Endothelial cell of umbilical vein (primary cell): ENCODE results near the gene STOML1.

Source experiments
- POLR2A ChIP-seq: IDR thresholded peaks from 2 replicates; pipeline ENCODE4 v1.6.1; 2012; ENCODE audit warnings: low read depth, mild to moderate bottlenecking, control low read depth, low read length
- TF ChIP-seq, protein P1 (sequence below), 2 donors: IDR thresholded peaks; 1 replicate in 1 of 2; 2 replicates in 1 of 2; pipeline ENCODE4 v1.5.1; 2011; ENCODE audit warnings: low read length in 2 of 2, mild to moderate bottlenecking in 2 of 2, moderate library complexity in 2 of 2, control low read depth in 1 of 2, inconsistent platforms in 1 of 2, low read depth in 1 of 2; ENCODE audit not compliant: insufficient read depth in 1 of 2; ENCODE audit errors: extremely low read depth in 1 of 2

DNA sequence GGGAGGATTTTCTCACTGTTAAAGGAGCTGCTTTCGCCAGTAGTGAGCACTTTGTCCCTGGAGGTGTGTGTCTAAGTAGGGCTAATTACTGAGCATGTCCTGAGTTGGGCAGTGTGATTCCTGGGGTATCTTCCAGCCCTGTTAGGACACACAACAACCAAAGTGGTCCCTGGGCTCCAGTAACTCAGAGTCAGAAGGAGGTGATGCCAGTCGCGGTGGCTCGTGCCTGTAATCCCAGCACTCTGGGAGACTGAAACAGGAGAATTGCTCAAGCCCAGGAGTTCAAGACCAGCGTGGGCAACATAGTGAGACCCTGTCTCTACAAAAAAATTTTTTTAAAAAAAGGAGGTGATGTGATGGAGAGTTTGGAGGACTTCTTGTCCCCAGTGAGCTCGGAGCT, 40.0 kb upstream of the STOML1 start:
- TF ChIP-seq POLR2A = no peak
- TF ChIP-seq, protein P1, sequence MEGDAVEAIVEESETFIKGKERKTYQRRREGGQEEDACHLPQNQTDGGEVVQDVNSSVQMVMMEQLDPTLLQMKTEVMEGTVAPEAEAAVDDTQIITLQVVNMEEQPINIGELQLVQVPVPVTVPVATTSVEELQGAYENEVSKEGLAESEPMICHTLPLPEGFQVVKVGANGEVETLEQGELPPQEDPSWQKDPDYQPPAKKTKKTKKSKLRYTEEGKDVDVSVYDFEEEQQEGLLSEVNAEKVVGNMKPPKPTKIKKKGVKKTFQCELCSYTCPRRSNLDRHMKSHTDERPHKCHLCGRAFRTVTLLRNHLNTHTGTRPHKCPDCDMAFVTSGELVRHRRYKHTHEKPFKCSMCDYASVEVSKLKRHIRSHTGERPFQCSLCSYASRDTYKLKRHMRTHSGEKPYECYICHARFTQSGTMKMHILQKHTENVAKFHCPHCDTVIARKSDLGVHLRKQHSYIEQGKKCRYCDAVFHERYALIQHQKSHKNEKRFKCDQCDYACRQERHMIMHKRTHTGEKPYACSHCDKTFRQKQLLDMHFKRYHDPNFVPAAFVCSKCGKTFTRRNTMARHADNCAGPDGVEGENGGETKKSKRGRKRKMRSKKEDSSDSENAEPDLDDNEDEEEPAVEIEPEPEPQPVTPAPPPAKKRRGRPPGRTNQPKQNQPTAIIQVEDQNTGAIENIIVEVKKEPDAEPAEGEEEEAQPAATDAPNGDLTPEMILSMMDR (IDR thresholded peaks at IDR 0.05; ENCODE audit: extremely low read depth in 1 of 2, insufficient read depth in 1 of 2, low read depth in 1 of 2, low read length in 2 of 2) = no peak
